LNCaP clone FGC (cell line): Measurements from ENCODE around the gene ACTL7A.

Experiments
- DNase-seq: peaks from one replicate; pipeline ENCODE4 v3.0.0-alpha.2; 2011; ENCODE audit warnings: low read depth
- H3K4me3 ChIP-seq: 2 replicates; pipeline ENCODE4 v1.5.1; 2011; ENCODE audit warnings: mild to moderate bottlenecking, low read depth, low read length, control low read depth
- TF ChIP-seq, protein P1 (sequence below): IDR thresholded peaks from 2 replicates; pipeline ENCODE4 v1.5.1; 2012; ENCODE audit warnings: mild to moderate bottlenecking; ENCODE audit not compliant: control insufficient read depth, insufficient read depth; ENCODE audit errors: extremely low read depth

The ACTL7A gene

DNA sequence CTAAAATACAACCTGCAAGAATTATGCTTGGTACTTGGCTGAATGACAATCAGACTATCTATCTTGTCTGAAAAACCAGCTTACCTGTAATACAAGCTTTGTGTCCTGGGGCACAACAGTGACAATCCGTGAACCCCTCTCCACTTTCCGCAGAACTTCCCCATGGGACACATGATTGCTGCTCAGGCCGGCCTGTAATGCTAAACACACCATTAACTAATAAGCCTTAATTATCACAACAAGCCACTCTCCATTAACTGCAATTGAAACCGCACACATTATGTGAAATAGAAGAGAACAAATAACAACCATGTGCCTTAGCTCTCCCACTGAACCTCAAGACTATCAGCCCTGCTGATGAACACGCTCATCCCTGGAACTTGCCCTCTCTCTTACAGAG is 38.1 kb downstream of the ACTL7A start:
- no peak for DNase-seq
- TF ChIP-seq, protein P1, sequence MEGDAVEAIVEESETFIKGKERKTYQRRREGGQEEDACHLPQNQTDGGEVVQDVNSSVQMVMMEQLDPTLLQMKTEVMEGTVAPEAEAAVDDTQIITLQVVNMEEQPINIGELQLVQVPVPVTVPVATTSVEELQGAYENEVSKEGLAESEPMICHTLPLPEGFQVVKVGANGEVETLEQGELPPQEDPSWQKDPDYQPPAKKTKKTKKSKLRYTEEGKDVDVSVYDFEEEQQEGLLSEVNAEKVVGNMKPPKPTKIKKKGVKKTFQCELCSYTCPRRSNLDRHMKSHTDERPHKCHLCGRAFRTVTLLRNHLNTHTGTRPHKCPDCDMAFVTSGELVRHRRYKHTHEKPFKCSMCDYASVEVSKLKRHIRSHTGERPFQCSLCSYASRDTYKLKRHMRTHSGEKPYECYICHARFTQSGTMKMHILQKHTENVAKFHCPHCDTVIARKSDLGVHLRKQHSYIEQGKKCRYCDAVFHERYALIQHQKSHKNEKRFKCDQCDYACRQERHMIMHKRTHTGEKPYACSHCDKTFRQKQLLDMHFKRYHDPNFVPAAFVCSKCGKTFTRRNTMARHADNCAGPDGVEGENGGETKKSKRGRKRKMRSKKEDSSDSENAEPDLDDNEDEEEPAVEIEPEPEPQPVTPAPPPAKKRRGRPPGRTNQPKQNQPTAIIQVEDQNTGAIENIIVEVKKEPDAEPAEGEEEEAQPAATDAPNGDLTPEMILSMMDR = no peak
- no peak overlapping the region for H3K4me3 ChIP-seq

DNA sequence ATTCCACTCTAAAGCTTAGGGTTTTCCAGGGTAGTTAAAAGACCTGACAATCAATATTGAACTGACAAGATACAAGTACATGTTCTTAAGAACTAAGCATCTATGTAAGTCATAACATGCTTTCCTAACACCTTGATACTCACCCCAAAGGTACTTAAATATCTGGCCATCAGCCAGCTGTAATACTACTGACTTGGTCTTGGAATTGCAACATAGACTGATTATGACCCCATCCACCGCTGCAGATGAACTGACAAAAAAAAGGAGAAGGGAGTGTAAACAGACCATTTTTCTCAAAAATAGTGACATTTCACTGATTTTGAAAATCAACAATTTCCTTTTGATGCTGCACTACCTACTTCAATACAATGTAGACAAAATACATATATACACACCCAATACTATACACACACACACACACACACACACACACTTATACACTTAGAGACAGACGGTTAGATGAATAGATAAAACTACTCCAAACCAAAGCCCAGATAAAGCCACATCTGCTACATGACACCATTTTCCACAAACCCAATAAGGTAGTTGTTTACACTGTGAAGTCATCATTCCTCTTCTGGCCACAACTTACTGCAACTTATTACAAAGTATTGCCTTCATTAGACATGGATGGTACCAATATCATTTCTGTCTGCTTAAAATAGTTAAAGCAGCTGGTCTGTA is 41.5 kb downstream of the ACTL7A start:
- no peak for DNase-seq
- TF ChIP-seq, protein P1 = no peak
- no peak overlapping the region for H3K4me3 ChIP-seq

DNA sequence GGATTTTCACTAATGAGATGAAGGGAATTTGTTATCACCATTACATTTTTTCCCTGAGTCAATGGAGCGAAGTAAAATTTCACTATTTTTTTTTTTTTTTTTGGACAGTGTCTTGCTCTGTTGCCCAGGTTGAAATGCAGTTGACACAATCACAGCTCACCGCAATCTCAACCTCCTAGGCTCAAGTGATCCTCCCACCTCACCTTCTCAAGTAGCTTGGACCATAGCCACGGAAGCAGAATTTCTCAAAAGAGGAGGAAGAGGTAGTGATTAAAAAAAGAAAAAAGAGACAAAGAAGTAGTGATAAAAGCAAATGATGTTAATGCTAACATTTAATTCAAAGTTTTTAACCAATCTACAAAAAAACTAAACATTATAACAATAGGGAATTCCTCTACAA is 42.1 kb downstream of the ACTL7A start:
- H3K4me3 ChIP-seq = no peak overlapping the region
- DNase-seq = no peak
- TF ChIP-seq, protein P1 = no peak

DNA sequence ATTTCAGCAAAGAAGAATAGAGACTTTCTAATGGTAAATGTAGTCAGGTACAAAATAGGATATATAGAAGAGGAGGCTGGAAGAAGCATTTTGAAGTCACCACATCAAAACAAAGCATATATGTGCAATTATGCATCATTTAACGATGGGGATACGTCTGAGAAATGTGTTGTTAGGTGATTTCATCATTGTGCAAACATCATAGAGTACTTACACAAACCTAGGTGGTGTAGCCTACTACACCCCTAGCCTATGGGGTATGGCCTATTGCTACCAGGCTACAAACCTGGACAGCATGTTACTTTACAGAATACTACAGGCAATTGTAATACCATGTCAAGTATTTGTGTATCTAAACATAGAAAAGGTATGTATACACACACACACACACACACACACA is 43.4 kb downstream of the ACTL7A start:
- TF ChIP-seq, protein P1 = no peak
- no peak overlapping the region for H3K4me3 ChIP-seq
- no peak for DNase-seq

DNA sequence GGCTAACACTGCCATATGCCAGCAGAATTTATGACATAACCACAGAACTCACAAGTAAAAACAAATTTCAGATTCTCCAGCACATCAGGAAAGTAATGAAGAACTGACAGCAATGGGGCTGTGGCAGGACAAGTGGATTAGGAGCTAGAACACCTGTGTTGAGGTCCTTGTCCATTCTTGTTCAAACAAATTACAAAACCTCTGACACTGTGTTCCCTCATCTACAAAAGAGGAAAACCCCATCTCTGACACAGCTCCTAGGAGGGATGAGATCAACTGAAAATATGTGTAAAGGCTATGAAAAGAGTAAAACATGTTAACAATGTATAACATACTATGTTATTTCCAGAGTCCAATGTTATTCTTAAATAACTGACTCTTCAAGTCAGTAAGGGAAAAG is 48.3 kb downstream of the ACTL7A start:
- H3K4me3 ChIP-seq = no peak overlapping the region
- TF ChIP-seq, protein P1 = no peak
- no peak for DNase-seq

DNA sequence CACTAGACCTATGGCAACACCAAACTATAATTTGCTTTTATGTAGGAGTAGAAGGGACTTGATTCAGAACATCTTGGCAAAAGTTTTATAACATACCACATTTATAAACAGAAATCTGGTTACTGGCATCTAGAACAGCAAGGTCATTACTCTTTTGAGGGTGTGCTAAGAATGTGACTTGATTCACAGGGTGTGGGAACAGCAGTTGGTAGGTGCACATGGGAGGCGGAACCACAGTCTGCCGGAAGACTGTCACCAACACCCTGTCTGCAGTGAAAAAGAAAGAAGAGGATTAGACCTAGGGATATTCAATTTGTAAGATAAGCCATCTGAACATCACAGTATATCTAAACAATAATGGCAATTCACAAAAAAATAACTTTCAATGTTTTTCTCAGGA is 48.8 kb downstream of the ACTL7A start:
- H3K4me3 ChIP-seq = no peak overlapping the region
- TF ChIP-seq, protein P1 = no peak
- DNase-seq = no peak

DNA sequence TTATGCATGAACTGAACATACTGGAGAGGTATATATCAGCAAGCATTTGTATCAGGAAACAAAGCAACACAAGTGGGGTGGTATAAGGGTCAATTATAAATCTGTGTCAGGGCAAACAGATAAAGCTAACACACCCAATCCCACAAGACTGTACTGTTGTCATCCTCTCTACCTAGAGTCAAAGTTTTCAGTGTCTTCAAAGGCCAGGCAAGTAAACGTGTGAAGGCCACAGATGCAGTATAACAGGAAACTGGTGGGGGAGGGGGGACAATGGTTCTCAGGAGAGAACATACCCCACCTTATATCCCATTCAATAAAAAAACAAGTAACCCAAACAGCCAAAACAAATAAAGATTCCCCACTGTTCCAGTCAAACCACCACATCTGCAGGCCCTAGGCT is 49.8 kb downstream of the ACTL7A start:
- TF ChIP-seq, protein P1 = no peak
- H3K4me3 ChIP-seq = no peak overlapping the region
- no peak for DNase-seq
